CD1c-positive myeloid dendritic cell (primary cell): ENCODE results near the gene IL24.

Experiments used
- DNase-seq: peaks from one replicate; pipeline ENCODE4 v3.0.0-alpha.2; 2016; ENCODE audit errors: extremely low spot score

Gene IL24

DNA sequence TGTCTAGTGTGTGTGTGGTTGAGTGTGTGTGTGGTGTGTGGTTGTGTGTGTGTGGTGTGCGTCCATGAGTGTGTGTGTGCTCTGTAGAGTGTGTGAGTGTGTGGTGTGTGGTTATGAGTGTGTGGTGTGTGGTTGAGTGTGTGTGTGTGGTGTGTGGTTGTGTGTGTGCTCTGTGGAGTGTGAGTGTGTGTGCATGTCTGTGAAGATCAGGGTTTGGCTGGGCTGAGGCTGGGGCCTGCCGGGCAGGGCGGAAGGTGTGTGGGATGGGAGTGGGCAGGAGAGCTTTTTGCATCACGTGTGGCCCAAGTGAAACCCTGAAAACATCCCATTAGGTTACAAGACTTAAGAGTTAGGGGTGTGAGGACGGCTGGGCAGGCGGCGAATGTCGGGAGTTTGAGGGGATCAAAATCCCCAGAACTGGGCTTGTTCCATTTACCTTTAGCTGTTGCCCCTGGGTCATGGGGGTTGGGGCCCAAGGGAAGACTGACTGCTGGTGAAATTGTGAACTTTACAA is 27.4 kb downstream of the IL24 start:
- peak; percentile 52 for DNase-seq

- peak; percentile 83 for DNase-seq
These were observed 28.0 kb downstream of the IL24 start for GRCh38 chr1:206925106-206925736.

DNA sequence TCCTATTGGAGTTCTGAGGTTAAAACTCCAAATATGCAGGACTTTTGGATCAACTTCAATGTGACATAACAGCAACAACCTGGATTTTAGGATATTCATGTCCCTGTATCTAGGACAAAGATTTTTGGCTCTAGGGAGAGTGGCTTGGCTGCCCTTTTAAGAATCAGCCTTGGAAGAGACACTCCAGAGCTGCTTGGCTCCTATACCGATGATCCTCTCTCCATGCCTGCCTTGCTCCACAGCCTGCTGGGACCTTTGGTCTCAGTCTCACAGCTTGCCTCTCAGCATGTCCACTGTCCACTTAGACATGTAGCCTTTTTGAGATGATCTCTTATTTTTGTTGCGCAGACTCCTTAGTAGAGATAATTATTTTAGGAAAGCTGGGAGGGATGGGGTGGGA is 29.0 kb downstream of the IL24 start:
- DNase-seq, result no peak

DNA sequence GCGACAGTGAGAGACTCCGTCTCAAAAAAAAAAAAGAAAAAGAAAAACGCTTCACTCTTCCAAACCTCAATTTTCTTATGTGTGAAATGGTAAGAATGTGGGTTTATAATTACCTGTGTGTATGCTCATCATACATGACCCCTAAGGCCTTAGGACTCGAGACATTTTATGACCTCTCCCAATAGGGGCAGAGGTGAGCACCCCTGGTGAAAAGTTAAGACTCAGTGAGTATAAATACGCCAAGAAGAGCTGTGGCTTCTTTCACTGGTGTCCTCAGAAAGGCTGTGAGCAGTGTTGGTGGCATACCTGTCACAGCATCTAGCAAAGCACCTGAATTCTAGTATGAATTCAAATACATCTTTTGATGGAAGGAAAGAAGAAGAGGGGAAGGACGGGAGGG is 32.3 kb downstream of the IL24 start:
- DNase-seq, result no peak

DNA sequence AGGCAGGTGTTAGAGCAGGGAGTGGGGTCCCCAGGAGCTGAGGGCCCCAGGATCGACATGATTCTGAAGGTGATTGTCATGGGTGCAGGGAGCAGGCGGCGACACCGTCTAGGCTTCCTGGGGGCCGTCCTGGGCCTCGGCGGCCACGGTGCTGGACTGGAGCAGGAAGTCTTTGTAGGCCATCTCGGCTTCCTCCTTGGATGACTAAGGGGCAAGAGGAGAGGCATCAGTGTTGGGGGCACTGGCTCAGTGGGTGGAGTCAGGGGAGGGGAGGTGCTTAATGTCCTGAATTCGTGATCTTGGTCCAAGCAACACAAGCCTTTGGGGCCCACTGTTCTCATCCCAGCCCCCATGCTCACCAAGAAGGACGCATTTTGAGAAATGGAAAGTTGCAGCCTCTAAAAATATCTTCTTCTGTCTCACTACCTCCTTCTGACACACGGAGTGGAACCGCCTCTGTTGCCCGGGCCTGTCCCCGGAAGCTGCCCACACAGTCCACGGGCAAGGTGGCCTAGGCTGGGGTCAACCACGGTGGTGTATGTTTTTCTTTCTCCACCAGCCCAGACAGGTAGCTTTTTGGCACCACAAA is 33.1 kb downstream of the IL24 start:
- DNase-seq, result peak; percentile 63

DNA sequence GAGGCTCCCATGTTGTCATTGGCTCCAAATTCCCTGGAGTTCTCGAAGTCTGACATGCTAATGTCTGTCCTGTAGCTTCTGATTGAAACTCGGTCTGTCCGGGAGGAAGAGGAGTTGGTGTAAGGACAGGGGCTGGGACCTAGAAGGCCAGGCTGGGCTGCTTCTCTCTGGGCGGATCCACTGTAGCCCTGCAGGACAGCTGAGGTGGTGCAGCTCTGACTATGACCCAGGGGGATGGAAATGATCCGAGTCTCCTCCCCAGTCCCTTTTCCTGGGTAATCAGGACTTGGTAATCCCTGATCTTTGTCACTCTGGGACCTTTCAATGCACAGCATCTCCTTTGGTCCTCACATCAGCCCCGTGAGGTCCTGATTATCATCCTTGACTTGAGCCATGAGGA is 34.5 kb downstream of the IL24 start:
- DNase-seq, result no peak

DNA sequence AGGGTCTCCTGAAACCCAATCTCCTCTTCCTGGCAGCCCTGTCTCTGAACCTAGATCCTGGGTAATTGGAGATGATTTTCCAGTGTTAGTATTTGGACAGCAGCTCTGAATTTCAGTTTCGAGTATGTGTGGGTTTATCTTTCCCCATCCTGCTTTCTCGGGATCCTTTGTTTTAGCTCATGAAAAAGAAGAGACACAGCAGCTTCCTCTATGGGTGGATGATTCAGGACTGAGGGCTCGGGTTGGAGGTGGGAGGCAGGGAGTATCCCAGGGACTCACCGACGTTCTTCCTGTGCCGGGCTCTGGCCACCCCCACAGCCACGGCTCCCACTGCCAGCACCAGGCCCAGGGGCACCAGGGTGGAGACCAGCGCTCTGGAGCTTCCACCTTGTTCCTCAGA is 34.9 kb downstream of the IL24 start:
- peak; percentile 75 for DNase-seq

DNA sequence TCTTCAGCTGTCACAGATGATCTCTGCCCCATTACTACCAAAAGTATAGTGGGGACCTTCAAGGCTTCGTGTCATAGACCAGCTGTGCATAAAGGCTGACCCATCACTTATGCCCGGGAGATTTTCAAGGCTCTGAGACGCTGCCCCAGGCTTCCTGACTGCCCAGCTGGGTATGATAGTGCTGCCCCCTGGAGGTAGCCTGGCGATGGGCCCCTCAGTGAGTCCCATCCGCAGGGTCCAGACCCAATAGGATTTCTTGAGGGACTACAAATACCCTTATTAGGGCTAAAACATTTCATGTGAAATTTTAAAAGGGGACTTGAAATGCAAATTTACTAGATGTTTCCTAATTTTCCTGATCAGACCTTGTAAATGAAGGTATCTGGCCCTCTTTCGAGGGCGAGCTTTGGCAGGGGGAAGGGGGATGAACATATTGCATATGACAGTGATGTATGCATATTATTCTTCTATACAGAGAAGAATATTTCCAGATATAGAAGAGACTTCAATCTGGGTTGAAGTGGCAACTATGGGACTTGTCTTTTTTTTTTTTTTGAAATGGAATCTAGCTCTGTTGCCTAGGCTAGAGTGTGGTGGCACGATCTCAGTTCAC is 36.2 kb downstream of the IL24 start:
- peak; percentile 68 for DNase-seq

DNA sequence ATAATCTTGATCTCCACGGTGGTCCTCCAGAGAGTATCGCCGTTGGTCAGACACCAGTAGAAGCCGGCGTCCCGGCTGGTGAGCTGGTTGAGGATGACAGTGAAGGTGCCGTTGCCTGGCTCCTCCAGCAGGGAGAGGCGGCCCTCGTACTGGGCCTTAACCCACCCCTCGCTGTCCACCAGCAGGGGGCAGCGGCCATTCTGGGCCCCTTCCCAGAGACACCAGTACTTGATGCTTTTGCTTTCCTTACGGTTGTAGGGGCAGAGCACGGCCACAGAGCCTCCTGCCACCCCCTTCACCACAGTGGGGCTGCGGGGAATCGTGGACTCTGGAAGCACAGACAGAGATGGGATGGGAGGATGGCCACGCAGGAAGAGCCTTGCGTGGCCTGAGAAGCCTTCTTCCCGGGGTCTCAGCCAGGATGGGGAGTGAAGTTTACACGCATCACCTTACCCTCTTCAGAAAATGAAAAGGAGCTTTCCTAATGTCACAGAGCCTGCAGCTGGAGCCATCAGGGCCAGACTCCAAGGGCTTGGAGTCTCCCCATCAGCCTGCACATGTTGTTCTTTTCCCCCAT is 38.3 kb downstream of the IL24 start:
- DNase-seq, result peak; percentile 61

- DNase-seq, result peak; percentile 41
These were observed 40.2 kb downstream of the IL24 start for GRCh38 chr1:206937425-206937824.

GRCh38 chr1:206939131-206939530 is 41.9 kb downstream of the IL24 start:
- no peak for DNase-seq

DNA sequence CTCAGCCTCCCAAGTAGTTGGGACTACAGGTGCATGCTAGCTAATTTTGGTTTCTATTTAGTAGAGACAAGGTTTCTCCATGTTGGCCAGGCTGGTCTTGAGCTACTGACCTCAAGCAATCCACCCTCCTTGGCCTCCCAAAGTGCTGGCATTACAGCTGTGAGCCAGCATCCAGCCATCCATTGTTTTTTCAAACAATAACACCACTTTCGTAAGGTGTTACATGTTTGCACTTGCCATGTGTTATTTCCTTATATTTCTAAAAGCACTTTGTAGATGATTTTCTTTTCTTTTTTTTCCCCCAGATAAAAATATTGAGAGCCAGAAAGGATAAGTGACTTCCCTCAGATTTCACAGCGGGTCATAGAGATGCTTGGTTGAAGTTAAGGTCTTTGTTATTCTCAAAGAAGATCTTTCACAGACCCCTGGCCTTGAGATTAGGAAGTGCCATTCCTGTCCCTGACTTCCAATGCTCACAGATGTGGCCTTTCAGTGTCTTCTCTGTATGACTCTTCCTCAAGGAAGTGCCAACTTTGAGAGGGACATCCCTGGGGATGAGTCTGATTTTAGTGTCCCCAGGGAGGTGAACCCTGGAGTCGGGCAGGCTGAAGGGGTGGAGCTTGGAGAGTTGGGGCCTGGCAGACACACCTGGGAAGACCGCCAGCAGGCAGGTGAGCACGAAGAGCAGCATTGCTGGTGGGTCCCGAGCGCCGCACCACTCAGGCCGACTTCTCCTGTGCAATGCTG is 42.8 kb downstream of the IL24 start:
- no peak for DNase-seq

- no peak for DNase-seq
These were observed 43.3 kb downstream of the IL24 start for GRCh38 chr1:206940588-206940936.

GRCh38 chr1:206941766-206942418 is 44.6 kb downstream of the IL24 start:
- no peak for DNase-seq

DNA sequence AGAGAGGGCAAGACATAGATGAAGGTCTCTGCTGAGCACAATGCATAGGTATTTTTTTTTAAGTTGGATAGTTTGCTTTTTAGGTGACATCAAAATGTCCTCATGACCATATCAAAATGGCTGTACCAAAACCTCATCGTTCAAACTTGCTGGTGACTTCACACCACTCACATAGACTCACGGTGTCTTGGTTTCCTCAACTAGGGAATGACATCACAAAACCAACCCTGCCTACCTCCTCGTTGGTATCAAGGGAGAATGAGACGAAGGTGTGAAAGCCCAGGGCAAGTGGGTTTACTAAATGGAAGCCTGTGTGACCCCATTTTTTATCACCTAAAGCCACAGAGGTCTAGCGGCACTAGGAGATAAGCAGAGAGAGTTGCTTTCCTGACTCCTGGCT is 47.5 kb downstream of the IL24 start:
- no peak for DNase-seq

DNA sequence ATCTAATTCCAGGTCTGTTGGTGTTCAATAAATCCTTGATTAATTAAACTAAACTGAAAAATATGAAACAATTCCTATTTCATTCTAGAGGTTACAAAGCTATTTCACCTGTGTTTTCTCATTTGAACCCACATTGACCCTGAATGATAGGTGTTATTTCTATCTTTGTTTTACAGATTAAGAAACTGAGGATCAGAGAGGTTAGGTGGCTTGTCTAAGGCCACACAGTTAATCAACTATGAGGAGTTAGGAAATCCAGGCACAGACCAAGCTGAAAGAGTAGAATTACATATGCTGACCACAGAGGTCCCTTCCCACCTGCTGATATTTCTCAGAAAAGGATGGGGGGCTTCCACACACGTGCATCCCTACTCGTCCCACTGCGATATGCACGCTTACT is 48.5 kb downstream of the IL24 start:
- DNase-seq, result no peak

- DNase-seq, result no peak
These were observed 49.0 kb downstream of the IL24 start, which contains the start of gene PIGR for GRCh38 chr1:206946261-206946660. PIGR (minus strand) TSS chr1:206946466; CDS start chr1:206940531, 5,935 bp downstream.

DNA sequence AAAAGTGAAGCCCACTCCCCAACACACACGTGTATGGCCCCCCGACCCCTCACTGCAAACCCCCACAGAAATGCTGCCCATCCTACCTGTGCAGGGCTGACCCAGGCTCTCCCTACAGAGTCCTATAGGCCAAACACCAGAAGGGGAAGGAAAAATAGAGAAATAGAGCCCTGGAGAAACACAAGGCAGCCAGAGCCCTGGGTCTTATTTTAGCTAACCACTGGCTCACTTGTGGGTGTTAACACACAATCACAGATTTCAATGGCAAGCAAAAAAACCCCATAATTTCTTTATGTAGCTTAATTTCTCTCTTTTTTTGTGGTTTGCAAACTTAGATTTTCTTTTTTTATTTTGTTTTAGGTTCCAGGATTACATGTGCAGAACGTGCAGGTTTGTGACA is 50.0 kb downstream of the IL24 start:
- no peak for DNase-seq

GRCh38 chr1:206949208-206949607 is 52.0 kb downstream of the IL24 start:
- DNase-seq, result peak; percentile 61

GRCh38 chr1:206949641-206950040 is 52.4 kb downstream of the IL24 start:
- DNase-seq, result no peak

DNA sequence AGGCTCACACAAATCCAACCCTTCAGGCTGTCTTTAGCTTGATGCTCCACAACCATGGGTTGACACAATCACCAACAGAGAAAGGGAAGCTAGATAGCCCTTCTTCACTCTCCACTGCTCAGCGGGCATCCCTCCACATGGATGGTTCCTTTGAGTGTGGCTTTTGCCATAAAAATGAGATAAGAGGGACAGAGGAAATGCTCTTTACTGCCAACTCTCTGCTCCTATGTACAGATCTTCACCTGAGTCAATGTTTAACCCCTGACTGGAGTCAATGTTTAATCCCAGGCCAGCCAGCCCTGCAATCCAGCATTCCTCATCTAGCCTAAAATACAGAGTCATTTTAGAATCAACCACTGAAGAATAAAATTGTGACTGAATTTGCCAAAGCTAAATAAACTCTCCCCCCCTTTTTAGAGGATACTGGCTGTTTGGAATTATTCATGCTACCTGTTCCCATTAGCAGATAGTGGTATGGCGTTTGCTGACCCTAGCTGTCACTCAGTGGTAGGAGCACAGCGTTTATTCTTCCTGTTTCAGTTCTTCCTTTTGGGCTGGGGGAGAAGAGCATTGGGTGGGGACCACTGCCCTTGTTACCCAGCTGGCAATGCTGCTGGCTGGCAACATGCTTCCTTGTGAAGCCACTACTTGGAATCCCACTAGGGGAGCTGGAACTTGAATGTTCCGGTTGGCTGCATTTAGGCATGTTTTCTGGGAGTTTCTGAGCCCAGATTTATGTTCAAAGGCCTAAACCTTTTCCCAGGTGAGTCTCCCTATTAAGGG is 54.3 kb downstream of the IL24 start:
- no peak for DNase-seq
